Stomach smooth muscle (tissue), 2 donors: ENCODE data around the gene ZSCAN12.
A peak's percentile ranks its signal among the peaks of the same experiment; 100 is the strongest.
"Not testable (repeated sequence)": the region's sequence is repeated elsewhere in the genome, so short reads cannot be mapped to it uniquely, and the experiment has no call there.

ENCODE experiments used
- H3K27ac ChIP-seq: one replicate; pipeline ENCODE4 v1.7.0; 2013; ENCODE audit warnings: mild to moderate bottlenecking, low read length, inconsistent platforms
- H3K27me3 ChIP-seq, 2 donors: one replicate each; pipeline ENCODE4 v1.7.0; 2013; ENCODE audit warnings: low read length in 2 of 2; ENCODE audit not compliant: insufficient read depth in 2 of 2, control insufficient read depth in 1 of 2
- H3K36me3 ChIP-seq, 2 donors: one replicate each; pipeline ENCODE4 v1.7.0; 2013; ENCODE audit warnings: low read length in 2 of 2; ENCODE audit not compliant: control insufficient read depth in 2 of 2, insufficient read depth in 2 of 2
- H3K4me1 ChIP-seq: one replicate; pipeline ENCODE4 v1.7.0; 2013; ENCODE audit warnings: low read length; ENCODE audit not compliant: control insufficient read depth, insufficient read depth
- H3K4me3 ChIP-seq, 2 donors: one replicate each; pipeline ENCODE4 v1.7.0; 2013; ENCODE audit warnings: low read length in 2 of 2
- H3K9ac ChIP-seq, 2 donors: one replicate each; pipeline ENCODE4 v1.7.0; 2013; ENCODE audit warnings: low read length in 2 of 2, mild to moderate bottlenecking in 1 of 2
- H3K9me3 ChIP-seq, 2 donors: one replicate each; pipeline ENCODE4 v1.7.0; 2013; ENCODE audit warnings: low read length in 2 of 2; ENCODE audit not compliant: control insufficient read depth in 2 of 2
- donor health status: healthy.
- donor health status: Pancreatic carcinoma.

The ZSCAN12 gene

GRCh38 chr6:28425944-28426541, 26.5 kb upstream of the ZSCAN12 start:
- H3K4me1 ChIP-seq: no peaks in the 10 kb centered on the region
- no peaks in the 10 kb centered on the region for H3K9me3 ChIP-seq
- no peak overlapping the region for H3K27ac ChIP-seq
- H3K36me3 ChIP-seq: peaks cover 0 to 10% of the 10 kb centered on the region in 2 donors
- no peak overlapping the region for H3K4me3 ChIP-seq
- H3K27me3 ChIP-seq: no peaks in the 10 kb centered on the region
- no peak overlapping the region for H3K9ac ChIP-seq

- H3K4me3 ChIP-seq: no peak overlapping the region
- H3K27ac ChIP-seq: no peak overlapping the region
Observed at GRCh38 chr6:28424163-28424562, 24.6 kb upstream of the ZSCAN12 start.

GRCh38 chr6:28423546-28423945, 24.0 kb upstream of the ZSCAN12 start:
- H3K9ac ChIP-seq: no peak overlapping the region
- no peaks in the 10 kb centered on the region for H3K9me3 ChIP-seq
- H3K4me3 ChIP-seq: no peak overlapping the region
- no peaks in the 10 kb centered on the region for H3K4me1 ChIP-seq
- no peaks in the 10 kb centered on the region for H3K27me3 ChIP-seq
- no peak overlapping the region for H3K27ac ChIP-seq
- H3K36me3 ChIP-seq: peaks cover 3 to 7% of the 10 kb centered on the region in 2 donors

More at GRCh38 chr6:28424163-28424562, 24.6 kb upstream of the ZSCAN12 start:
- Histone ChIP-seq H3K4me1 (no peaks in the 10 kb centered on the region), H3K9me3 (no peaks in the 10 kb centered on the region), H3K9ac (no peak overlapping the region), H3K27me3 (no peaks in the 10 kb centered on the region), H3K36me3 (peaks cover 0 to 7% of the 10 kb centered on the region in 2 donors)

- Histone ChIP-seq H3K4me1 (no peaks in the 10 kb centered on the region), H3K4me3 (no peak overlapping the region), H3K36me3 (no peaks in the 10 kb centered on the region), H3K27me3 (no peaks in the 10 kb centered on the region), H3K27ac (no peak overlapping the region), H3K9me3 (peaks cover 0 to 3% of the 10 kb centered on the region in 2 donors), H3K9ac (no peak overlapping the region)
Observed at GRCh38 chr6:28413681-28414080, 14.1 kb upstream of the ZSCAN12 start.

- no peak overlapping the region for H3K9ac ChIP-seq
- no peak overlapping the region for H3K4me3 ChIP-seq
- H3K9me3 ChIP-seq: peaks cover 0 to 3% of the 10 kb centered on the region in 2 donors
- no peaks in the 10 kb centered on the region for H3K36me3 ChIP-seq
- peaks cover 0 to 3% of the 10 kb centered on the region in 2 donors for H3K27me3 ChIP-seq
- no peak overlapping the region for H3K27ac ChIP-seq
- H3K4me1 ChIP-seq: no peaks in the 10 kb centered on the region
Observed at GRCh38 chr6:28410767-28411166, 11.2 kb upstream of the ZSCAN12 start.

GRCh38 chr6:28408076-28408802, 8.7 kb upstream of the ZSCAN12 start:
- H3K4me1 ChIP-seq: no peaks in the 10 kb centered on the region
- no peak overlapping the region for H3K4me3 ChIP-seq
- no peak overlapping the region for H3K27ac ChIP-seq
- no peak overlapping the region for H3K9ac ChIP-seq
- peaks cover 0 to 3% of the 10 kb centered on the region in 2 donors for H3K27me3 ChIP-seq
- H3K36me3 ChIP-seq: no peaks in the 10 kb centered on the region
- H3K9me3 ChIP-seq: peaks cover 0 to 3% of the 10 kb centered on the region in 2 donors

- Histone ChIP-seq H3K4me1 (no peaks in the 10 kb centered on the region), H3K27me3 (peaks cover 0 to 3% of the 10 kb centered on the region in 2 donors), H3K9me3 (peaks cover 0 to 3% of the 10 kb centered on the region in 2 donors), H3K4me3 (no peak overlapping the region), H3K9ac (no peak overlapping the region), H3K36me3 (no peaks in the 10 kb centered on the region), H3K27ac (no peak overlapping the region)
Observed at GRCh38 chr6:28407401-28407800, 7.9 kb upstream of the ZSCAN12 start.

GRCh38 chr6:28403923-28404322, 4.4 kb upstream of the ZSCAN12 start:
- H3K4me1 ChIP-seq, H3K9ac ChIP-seq, H3K27ac ChIP-seq, H3K27me3 ChIP-seq, H3K9me3 ChIP-seq, H3K36me3 ChIP-seq, H3K4me3 ChIP-seq: not testable (repeated sequence)

GRCh38 chr6:28402197-28402596, 2.6 kb upstream of the ZSCAN12 start:
- Histone ChIP-seq H3K9ac (no peak overlapping the region), H3K4me3 (no peak overlapping the region), H3K27me3 (peaks cover 0 to 3% of the 10 kb centered on the region in 2 donors), H3K4me1 (peaks cover 7% of the 10 kb centered on the region), H3K9me3 (no peaks in the 10 kb centered on the region), H3K27ac (no peak overlapping the region), H3K36me3 (peaks cover 0 to 7% of the 10 kb centered on the region in 2 donors)

GRCh38 chr6:28401172-28401571, 1.6 kb upstream of the ZSCAN12 start:
- Histone ChIP-seq H3K27ac (no peak overlapping the region), H3K4me3 (no peak overlapping the region), H3K4me1 (peaks cover 13% of the 10 kb centered on the region), H3K9ac (no peak overlapping the region), H3K27me3 (no peaks in the 10 kb centered on the region), H3K36me3 (peaks cover 0 to 10% of the 10 kb centered on the region in 2 donors), H3K9me3 (no peaks in the 10 kb centered on the region)

GRCh38 chr6:28400122-28400451, 540 bp upstream of the ZSCAN12 start:
- Histone ChIP-seq H3K36me3 (peaks cover 0 to 10% of the 10 kb centered on the region in 2 donors), H3K4me3 (peak overlapping the region; percentile 96 to 98), H3K9ac (peak overlapping the region; percentile 92 to 93), H3K9me3 (no peaks in the 10 kb centered on the region), H3K4me1 (peaks cover 13% of the 10 kb centered on the region), H3K27me3 (no peaks in the 10 kb centered on the region), H3K27ac (peak overlapping the region; percentile 37)
